NCI-H226 (cell line): ENCODE data around the gene CIROP.
"Not testable (repeated sequence)": the region's sequence is repeated elsewhere in the genome, so short reads cannot be mapped to it uniquely, and the experiment has no call there.

ENCODE experiments used
- DNase-seq: peaks from one replicate; pipeline ENCODE4 v3.0.0-alpha.2; 2015

The CIROP gene

GRCh38 chr14:23112359-23113178 lies 7.8 kb upstream of the CIROP start:
- DNase-seq: no peak

GRCh38 chr14:23110579-23111365 lies 6.0 kb upstream of the CIROP start:
- no peak for DNase-seq

DNA sequence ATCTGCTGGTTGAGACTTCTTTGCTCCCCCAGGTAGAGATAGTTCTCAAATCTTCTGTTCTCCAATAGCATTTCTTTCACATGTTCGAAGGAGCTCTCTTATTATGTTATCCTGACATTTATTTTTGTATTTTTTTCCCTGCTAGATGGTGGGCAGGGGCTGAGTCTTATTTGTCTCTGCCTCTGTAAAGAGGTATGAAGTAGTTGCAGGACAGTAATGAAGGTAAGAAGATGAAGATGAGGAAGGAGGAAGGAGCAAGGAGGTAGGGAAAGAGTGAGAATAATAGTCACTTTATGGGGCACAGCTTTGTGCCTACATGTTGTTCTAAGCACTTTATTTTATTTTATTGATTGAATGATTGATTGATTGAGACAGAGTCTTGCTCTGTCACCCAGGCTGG lies 5.0 kb upstream of the CIROP start:
- DNase-seq: no peak

GRCh38 chr14:23108169-23108568 lies 3.4 kb upstream of the CIROP start:
- not testable (repeated sequence) for DNase-seq

- DNase-seq: not testable (repeated sequence)
Measured at GRCh38 chr14:23107620-23108019, 2.8 kb upstream of the CIROP start.

DNA sequence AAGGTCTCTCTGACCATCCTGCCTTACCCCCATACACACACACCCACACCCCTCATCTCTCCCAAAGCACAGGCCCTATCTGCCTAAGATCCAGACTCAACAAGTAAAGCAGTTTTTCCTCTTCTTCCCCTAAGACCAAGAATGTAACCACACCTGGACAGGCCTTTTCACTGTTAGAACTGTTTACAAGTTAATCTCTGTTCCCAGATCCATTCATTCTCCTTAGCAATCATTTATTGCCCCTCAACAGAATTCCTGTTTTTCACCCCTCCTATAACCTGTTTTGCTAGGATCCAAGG lies 1.9 kb upstream of the CIROP start:
- no peak for DNase-seq

DNA sequence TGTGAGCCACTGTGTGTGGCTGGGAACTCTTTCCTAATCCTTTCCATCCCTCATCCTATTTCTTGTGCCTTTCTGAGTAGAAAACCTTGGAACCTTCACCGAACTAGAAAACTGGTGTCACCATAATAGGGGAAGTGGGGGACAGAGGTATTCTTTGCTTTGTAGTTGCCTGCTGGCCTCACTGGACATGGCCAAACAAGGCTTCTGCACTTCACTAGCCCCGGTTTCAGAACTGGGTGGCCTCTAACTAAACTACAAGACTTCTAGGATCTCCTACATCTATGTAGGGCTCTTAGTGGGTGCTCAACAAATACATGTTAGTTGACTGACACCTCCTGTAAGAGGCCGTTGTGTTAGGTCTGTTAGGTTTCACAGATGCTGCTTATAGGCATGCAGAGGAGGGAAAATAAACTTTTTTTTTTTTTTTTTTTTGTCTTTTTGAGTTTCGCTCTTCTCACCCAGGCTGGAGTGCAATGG lies 597 bp upstream of the CIROP start:
- no peak for DNase-seq

DNA sequence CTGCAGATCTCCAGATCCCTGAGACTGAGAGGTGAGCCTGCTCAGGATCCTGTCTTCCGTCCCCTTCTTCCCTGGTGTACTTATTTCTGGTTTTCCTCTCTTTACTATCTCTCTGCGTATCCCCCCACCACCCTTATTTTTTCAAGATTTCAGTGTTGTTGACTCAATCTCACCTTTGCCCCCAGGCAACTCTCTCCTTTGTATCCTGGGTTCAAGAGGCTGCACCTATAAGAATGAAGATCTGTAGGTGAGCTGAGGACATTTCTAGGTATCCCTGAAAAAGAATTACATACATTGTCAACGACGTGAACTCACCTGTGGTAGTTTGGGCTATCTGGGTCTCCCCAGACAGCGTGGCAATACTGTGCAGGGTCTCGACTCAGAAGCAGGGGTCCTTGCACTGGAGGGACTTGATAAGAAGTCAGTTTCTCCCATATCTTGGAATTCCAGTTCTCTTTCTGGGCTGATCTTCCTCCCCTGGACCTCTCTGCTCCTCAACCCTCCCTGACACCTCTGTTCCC lies 659 bp downstream of the CIROP start:
- no peak for DNase-seq

DNA sequence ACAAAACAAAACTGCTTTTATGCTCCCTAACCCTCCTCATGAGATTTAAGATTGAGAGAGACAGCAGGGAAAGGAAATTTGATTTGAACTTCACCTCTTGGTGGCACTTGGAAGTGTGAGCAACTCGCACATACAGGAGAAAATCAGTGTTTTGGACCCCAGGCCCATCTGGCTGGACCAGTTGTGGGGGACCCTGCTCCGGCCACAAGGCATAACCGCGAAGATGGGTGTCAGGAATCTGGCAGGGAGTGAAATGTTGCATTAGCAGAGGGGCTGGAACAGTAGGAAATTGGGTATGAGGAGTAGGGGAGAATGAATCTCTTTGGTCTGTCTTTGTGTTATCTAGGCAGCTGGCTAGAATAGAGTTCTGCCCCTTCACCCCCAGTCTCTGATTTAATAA lies 1.2 kb downstream of the CIROP start:
- no peak for DNase-seq

GRCh38 chr14:23102801-23103200 lies 2.0 kb downstream of the CIROP start:
- DNase-seq: no peak

GRCh38 chr14:23101986-23102625 lies 2.7 kb downstream of the CIROP start:
- DNase-seq: no peak

DNA sequence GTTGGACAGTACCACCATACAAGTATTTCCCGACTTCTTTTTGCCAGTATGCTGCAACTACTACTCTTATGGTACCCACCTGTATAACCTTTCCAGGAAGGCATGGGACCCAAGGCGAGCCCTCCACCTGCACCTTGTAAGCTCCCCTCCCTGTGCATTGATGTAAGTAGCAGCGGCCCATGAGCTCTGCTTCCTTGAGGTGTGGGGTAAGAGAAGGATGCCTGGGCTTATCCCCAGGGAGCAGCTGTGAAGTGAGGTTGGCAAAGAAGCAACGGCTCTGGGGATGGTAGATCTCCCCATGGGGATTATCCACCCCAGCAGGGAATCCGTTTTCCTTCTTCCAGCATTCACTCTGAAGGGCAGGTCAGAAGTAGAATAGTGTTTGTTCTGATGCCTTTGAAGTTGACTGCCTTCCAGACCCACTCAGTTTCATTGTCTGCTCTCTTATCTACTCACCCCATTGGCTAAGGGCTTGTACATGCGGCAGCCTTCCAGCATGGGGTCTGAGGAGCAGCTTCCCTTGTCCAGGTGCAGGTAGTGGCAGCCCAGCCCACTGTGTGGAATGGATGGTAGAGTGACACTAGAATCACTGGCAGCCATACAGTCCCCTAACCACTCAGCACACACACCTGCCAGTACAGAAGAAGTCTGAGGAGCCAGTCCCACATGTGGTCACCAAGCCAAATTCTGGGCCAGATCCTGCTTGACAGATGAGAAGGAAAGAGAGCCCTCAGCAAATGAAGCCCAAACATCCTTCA lies 3.4 kb downstream of the CIROP start:
- no peak for DNase-seq

DNA sequence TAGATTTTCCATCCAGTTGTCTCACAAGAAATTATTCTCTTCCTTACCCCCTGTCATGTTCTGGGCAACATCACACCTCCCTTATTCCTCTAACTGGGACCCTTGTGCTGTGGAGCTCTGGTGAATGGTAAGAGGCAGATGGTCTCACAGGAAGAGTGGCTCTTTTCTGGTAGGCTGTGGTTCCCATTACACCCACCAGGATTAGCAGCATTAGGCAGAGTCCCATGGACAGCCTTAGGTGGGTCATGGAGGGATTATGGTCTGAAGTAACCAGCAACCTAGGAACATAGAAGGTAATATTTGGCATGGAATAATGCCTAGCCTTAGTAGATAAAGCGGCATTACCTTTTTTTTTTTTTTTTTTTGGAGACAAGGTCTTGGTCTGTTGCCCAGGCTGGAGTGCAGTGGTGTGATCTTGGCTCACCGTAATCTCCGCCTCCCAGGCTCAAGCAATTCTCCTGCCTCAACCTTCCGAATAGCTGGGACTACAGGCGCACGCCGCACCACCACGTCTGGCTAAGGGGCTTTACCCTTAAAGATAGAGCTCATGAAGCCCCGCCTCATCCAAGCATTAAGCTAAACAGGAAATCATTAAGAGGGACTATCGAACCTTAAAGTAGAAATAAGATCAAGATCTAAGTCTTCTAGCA lies 5.5 kb downstream of the CIROP start:
- no peak for DNase-seq

- no peak for DNase-seq
Measured at GRCh38 chr14:23097786-23098185, 7.0 kb downstream of the CIROP start.

DNA sequence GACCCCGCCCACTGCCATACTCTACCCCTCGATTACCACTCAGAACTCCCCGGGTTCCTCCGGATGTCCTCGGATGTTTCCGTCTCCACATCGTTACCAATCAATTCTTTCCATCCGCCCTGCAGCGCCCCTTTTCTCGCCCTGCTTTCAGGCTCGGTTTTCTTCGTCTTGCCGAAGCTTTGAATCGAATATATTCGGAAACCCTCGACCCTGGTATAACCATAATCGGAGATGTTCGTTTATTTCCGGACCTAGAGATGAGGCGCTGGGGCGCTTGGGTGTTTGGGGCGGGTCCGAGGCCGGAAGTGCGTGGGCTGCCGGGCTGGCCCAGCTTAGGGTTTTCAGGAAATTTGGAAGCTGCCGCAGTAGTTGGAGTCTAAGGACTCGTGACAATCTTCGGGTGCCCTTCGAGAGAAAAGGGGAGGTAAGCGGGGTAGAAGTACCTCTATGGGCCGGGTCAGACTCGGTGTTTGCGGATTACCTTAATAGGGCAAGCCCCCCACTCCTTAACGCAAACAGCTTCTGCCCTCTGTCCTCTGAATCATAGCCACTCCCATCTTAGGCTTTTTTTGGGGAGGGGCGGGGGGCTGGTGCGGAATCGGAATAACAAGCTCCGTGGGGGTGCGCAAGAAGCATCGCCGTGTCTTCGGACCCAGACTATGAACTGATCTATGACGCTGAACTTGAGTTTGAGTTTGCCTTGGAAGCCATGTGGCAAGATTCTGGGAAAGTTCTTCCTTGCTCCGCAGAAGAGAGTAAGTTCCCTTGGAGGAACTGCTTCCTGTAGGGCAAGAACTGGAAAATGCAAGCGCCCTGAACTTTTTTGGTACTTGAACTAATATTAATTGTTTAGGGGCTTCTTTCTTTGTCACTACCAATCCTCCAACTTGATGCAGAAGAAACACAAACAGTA lies 9.3 kb downstream of the CIROP start, which contains the start of gene C14orf119:
Gene C14orf119, plus strand, starts transcription at position 310 of the 913 bp plus-strand sequence. CDS start 2,154 bp downstream, outside the sequence.
- peak; percentile 96 for DNase-seq

GRCh38 chr14:23094666-23095195 lies 10.1 kb downstream of the CIROP start, which contains the start of gene ACIN1:
TSS of gene ACIN1 (minus strand) at chr14:23095136. CDS start at chr14:23095112, 24 bp downstream.
- peak; percentile 70 for DNase-seq

DNA sequence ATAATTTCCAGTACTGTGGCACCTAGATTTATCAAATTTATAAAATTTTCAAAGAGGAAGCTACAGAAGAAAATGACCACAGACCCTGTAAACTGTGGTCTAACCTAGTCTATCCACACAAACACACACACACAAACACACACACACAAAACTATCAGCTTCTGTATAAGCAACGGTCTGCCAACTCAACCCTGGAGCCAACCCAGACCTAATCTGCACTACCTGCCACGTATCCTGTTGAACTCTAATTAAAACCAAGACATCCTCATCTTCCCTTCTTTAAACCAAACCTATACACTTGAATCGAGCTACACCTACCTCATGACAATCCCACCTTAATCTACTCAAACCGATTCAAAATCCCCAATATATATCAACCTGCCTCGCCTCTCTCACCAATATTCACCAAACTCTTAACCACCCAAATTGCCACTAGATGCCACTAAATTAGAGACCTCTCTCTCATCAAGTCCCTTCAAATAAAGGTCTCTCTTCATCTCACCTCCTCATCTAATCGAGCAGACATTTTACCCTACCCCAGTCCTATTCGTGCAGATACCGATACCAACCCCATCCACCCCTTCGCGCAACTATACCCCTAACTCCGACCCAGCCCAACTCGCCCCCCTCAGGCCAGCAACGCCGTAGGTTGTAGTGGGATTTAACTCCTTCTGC lies 10.7 kb downstream of the CIROP start:
- no peak for DNase-seq

DNA sequence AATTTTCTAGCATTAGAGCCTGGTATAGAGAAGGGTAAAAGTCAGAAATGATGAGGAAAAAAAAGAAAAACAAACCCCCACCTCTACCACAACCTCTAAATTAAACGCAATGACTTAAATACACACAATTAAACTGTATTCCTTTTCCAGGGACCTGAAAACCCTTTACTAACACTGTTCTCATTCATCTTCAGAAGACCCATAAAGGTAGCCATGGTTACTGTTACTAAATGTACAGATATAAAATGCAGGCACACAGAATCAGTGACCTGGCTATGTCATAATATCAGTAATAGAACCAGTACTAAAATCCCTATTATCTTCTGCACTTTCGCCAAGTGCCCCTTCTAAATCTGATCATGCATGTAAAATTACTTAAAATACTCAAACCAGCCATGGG lies 11.3 kb downstream of the CIROP start:
- DNase-seq: no peak

GRCh38 chr14:23093104-23093503 lies 11.7 kb downstream of the CIROP start:
- DNase-seq: no peak
